ENCODE measurements around the gene LUC7L3.

LUC7L3 gene

GRCh38 chr17:50770346-50770745 lies 50.9 kb downstream of the LUC7L3 start:
- TF ChIP-seq ZFX (IDR thresholded peaks at IDR 0.05; ENCODE audit: borderline replicate concordance): no peak
- no peak for TF ChIP-seq CTCF (IDR thresholded peaks at IDR 0.05)
- no peak overlapping the region for H3K27ac ChIP-seq

- H3K27ac ChIP-seq: no peak overlapping the region
- TF ChIP-seq ZFX (IDR thresholded peaks at IDR 0.05; ENCODE audit: borderline replicate concordance): no peak
Observed at GRCh38 chr17:50771991-50772785, 52.8 kb downstream of the LUC7L3 start.

- TF ChIP-seq CTCF (IDR thresholded peaks at IDR 0.05): no peak
- H3K27ac ChIP-seq: no peak overlapping the region
Observed at GRCh38 chr17:50774225-50774803, 54.9 kb downstream of the LUC7L3 start.

DNA sequence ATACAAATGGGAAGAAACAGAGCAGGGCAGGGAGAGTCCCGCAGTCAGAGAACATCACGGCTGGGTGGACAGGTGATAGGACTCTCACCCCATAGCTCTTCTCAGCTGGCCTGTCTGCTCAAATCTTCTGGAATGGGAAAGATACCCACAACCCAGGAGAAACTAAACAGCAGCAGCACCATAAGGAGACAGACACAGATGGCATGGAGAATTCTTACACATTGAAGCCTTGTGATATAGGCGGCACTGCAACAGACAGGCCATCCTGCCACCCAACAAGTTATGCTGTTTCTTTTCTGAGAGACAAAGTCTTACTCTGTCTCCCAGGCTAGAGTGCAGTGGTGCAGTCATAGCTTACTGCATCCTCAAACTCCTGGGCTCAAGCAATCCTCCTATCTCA lies 56.5 kb downstream of the LUC7L3 start:
- TF ChIP-seq ZFX (IDR thresholded peaks at IDR 0.05; ENCODE audit: borderline replicate concordance): no peak
- TF ChIP-seq CTCF (IDR thresholded peaks at IDR 0.05): no peak

DNA sequence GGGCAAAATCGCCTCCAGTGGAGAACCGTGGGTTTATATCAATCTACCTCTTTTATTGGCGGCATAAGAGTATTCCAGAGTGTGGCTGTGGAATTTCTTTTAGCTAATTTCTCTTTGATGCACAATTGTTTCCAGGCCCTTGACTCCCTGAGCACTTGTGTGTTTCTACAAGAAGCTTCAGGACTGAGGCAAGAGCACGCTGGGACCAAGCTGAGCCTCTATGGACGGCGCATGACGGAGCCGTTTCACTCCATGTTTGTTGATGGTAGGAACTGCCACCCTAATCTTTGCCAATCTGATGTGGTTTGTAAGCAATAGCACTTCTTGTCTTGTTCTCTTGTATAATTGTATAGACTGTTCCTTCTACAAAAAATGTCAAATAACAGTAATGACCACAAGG lies 59.1 kb downstream of the LUC7L3 start:
- H3K27ac ChIP-seq: no peak overlapping the region
- TF ChIP-seq CTCF (IDR thresholded peaks at IDR 0.05) (no peak), ZFX (IDR thresholded peaks at IDR 0.05; ENCODE audit: borderline replicate concordance) (no peak)

More for the DNA sequence above, 56.5 kb downstream of the LUC7L3 start:
- H3K27ac ChIP-seq: no peak overlapping the region

DNA sequence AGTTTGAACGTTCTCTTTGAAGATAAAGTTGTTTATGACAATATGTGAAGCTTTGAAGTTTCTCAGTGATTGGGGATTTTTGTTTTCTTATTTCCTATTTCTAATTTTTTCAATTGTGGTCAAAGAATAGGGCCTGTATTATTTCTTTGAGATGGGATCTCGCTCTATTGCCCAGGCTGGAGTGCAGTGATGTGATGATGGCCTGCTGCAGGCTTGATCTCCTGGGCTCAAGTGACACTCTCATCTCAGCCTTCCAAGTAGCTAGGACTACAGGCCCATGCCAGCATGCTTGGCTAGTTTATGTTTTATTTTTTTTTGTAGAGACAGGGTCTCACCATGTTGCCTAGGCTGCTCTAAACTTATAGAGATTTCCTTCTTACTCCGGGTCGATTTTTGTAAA lies 59.6 kb downstream of the LUC7L3 start:
- H3K27ac ChIP-seq: no peak overlapping the region
- TF ChIP-seq CTCF (IDR thresholded peaks at IDR 0.05) (no peak), ZFX (IDR thresholded peaks at IDR 0.05; ENCODE audit: borderline replicate concordance) (no peak)

DNA sequence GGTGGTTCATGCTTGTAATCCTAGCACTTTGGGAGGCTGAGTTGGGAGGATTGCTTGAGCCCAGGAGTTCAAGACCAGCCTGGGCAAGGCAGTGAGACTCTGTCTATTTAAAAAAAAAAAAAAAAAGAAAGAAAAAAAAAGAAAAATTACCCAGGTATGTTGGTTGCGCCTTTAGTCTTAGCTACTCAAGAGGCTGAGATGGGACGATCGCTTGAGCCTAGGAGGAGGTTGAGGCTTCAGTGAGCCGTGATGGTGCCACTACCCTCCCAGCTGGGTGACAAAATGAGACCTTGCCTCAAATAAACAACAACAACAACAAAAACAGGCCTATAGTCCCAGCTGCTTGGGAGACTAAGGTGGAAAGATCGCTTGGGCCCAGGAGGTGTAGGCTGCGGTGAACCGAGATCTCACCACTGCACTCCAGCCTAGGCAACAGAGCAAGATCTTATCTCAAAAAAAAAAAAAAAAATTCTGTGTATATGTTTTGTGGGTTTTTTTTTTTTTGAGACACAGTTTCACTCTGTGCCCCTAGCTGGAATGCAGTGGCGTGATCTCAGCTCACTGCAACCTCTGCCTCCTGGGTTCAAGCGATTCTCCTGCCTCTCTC lies 60.4 kb downstream of the LUC7L3 start:
- H3K27ac ChIP-seq: no peak overlapping the region
- TF ChIP-seq ZFX (IDR thresholded peaks at IDR 0.05; ENCODE audit: borderline replicate concordance) (no peak), CTCF (IDR thresholded peaks at IDR 0.05) (no peak)
